ENCODE data around the gene PKD1. TPM values are rescaled to one million over a fixed set of nuclear protein-coding genes. Genes with fewer than 3 reads are reported as not detected.

The PKD1 gene
- total and polyA plus RNA-seq, 5 donors: 95.9 to 111 (median 98.4) TPM

DNA sequence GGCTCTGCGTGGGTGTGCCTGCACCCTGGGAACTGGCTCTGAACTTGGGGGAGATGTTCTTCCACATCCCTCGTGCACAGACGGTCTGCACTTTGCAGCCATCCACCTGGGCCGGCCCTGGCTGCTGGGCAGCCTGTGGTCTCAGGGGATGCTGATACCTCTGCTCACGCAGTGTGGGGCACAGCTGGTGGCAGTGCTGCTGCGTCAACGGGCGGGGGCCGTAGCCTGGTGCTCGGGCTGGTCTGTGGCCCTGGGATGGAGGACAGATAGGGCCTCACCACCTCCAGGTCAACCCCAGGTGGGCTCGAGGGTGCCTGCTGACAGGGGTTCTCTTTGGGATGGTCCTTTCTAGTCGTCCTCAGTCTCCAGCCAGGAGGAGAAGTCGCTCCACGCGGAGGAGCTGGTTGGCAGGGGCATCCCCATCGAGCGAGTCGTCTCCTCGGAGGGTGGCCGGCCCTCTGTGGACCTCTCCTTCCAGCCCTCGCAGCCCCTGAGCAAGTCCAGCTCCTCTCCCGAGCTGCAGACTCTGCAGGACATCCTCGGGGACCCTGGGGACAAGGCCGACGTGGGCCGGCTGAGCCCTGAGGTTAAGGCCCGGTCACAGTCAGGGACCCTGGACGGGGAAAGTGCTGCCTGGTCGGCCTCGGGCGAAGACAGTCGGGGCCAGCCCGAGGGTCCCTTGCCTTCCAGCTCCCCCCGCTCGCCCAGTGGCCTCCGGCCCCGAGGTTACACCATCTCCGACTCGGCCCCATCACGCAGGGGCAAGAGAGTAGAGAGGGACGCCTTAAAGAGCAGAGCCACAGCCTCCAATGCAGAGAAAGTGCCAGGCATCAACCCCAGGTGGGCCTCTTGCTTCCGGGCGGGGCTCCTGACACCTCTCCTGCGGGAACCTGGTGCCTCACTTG, 51.6 kb downstream of the PKD1 start:
- ATAC-seq (no peak), DNase-seq (no peak)
- no peaks in the 10 kb centered on the region for H3K9me3 ChIP-seq (ENCODE audit: control insufficient read depth, low read length)
- no peaks in the 10 kb centered on the region for H3K4me1 ChIP-seq (ENCODE audit: control insufficient read depth, insufficient read depth, low read length)
- H3K27me3 ChIP-seq (ENCODE audit: control insufficient read depth, insufficient read depth): no peaks in the 10 kb centered on the region
- intact Hi-C loops (cut with DNase I): no loop called here
- 89% methylated on average over 44 of the region's 44 CpGs for WGBS
- H3K27ac ChIP-seq (ENCODE audit: low read length): no peak overlapping the region
- no peak overlapping the region for H3K4me3 ChIP-seq (ENCODE audit: low read length)

DNA sequence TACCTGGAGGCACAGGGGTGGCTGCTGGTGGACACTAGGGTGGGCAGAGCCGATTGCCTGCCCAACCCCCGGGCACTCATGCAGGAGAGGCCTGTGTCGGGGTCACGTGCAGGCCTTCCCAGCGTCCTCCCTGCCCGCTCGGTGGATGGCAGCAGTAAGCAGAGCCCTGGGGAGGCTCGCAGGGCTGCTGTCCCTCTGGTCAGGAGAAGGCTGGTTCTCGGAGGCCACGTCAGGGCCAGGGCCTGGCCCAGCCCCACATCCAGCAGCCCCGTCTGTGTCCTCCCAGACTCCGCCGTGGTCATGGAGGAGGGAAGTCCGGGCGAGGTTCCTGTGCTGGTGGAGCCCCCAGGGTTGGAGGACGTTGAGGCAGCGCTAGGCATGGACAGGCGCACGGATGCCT, 52.3 kb downstream of the PKD1 start:
- no peaks in the 10 kb centered on the region for H3K4me1 ChIP-seq (ENCODE audit: control insufficient read depth, insufficient read depth, low read length)
- no peaks in the 10 kb centered on the region for H3K9me3 ChIP-seq (ENCODE audit: control insufficient read depth, low read length)
- no peak overlapping the region for H3K4me3 ChIP-seq (ENCODE audit: low read length)
- H3K27ac ChIP-seq (ENCODE audit: low read length): no peak overlapping the region
- no peaks in the 10 kb centered on the region for H3K27me3 ChIP-seq (ENCODE audit: control insufficient read depth, insufficient read depth)
- intact Hi-C loops (cut with DNase I): no loop called here
- 72% methylated on average over 19 of the region's 19 CpGs for WGBS
- ATAC-seq (no peak), DNase-seq (no peak)

DNA sequence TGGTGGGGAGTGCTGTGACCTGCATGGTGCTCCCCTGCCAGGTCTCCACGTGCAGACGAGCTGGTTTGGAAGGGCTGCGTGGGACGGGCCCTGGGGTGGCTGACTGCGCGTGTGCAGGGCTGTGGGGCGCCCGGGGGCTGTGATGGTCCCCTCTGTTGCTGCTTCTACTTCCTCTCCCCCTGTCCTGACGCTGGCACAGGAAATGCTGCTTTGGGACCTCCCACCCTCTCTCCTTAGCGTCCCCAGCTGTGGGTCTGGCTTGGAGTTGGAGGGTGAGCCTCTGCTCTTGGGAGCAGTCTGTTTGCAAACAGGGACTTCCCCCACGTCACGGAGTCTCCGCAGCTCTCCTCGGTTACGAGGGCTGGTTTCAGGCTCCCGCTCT, 52.7 kb downstream of the PKD1 start:
- Histone ChIP-seq H3K4me1 (ENCODE audit: control insufficient read depth, insufficient read depth, low read length) (no peaks in the 10 kb centered on the region), H3K27ac (ENCODE audit: low read length) (no peak overlapping the region), H3K9me3 (ENCODE audit: control insufficient read depth, low read length) (no peaks in the 10 kb centered on the region), H3K27me3 (ENCODE audit: control insufficient read depth, insufficient read depth) (no peaks in the 10 kb centered on the region), H3K4me3 (ENCODE audit: low read length) (no peak overlapping the region)
- ATAC-seq (no peak), DNase-seq (no peak)
- intact Hi-C loops (cut with DNase I): no loop called here
- WGBS: 62% methylated on average over 16 of the region's 16 CpGs

DNA sequence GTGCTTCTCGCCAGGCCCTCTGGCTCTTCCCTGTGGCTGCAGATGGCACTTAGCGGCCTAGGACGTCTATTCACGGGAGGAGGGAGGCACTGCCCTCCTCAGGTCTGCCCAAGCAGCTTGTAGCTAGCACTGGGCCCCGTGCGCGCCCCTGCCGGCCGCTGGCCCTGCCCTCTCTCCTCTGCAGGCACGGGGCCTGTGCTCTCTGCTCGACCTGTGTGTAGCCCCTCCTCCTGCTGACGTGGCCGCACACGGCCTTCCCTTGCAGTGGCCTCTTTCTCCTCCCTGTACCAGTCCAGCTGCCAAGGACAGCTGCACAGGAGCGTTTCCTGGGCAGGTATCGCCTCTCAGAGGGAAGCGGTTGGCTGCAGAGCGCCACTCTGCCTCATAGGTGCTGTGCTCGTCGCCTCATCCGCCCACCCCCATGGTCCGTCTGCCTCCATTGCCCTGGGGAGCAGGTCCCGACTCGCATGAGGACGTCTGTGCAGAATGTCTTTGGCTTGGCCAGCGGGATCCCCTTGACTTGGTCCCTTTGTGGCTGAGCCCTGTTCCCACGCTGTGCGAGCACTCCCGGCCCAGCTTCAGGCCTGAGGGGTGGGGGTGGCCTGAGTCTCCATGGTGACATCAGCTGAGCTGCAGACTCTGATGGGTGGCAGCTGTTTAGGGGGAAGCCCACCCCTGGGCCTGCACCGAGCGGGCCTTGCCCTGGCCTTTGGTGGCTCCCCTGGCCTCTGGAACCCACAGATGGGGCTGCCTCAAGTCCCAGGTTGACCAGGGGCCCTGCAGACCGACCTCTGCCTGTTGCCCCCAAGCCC, 53.3 kb downstream of the PKD1 start:
- ATAC-seq (peak; percentile 28 to 43), DNase-seq (peak; percentile 56 to 87 (median 86))
- H3K9me3 ChIP-seq (ENCODE audit: control insufficient read depth, low read length): no peaks in the 10 kb centered on the region
- WGBS: 61% methylated on average over 32 of the region's 32 CpGs
- no peak overlapping the region for H3K27ac ChIP-seq (ENCODE audit: low read length)
- H3K4me1 ChIP-seq (ENCODE audit: control insufficient read depth, insufficient read depth, low read length): no peaks in the 10 kb centered on the region
- H3K4me3 ChIP-seq (ENCODE audit: low read length): no peak overlapping the region
- intact Hi-C loops (cut with DNase I): no loop called here
- H3K27me3 ChIP-seq (ENCODE audit: control insufficient read depth, insufficient read depth): no peaks in the 10 kb centered on the region

DNA sequence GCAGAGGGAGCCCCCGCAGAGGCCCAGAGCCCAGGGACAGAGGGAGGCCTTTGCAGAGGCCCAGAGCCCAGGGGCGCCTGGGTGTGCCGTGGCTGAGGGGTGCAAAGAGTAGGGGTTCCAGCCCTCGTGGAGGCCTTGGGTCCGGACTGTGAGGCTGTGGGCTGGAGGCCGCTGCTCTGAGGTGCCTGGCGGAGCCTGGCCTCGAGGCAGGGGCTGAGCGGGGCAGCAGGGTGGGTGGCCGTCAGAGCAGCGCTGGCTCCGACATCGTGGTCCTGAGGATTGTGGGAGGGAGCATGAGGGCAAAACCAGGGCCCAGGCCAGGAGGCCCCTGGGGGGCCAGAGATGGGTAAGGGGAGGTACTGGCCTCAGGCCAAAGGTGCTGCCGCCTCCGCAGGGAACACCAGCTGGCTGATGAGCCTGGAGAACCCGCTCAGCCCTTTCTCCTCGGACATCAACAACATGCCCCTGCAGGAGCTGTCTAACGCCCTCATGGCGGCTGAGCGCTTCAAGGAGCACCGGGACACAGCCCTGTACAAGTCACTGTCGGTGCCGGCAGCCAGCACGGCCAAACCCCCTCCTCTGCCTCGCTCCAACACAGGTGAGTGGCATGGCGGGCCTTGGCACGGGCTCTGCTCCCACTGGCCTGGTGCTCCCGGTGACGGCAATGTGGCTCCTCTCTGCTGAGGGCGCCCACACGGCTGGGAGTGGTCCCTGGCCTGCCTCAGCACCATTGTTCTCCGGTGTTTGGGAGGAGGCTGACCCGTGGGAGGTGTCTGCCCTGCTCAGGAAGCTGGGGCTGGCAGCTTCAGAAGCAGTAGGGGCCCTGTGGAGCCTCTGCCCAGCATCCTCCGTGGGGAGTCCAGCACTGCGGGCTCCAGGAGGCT, 54.3 kb downstream of the PKD1 start:
- Histone ChIP-seq H3K27me3 (ENCODE audit: control insufficient read depth, insufficient read depth) (no peaks in the 10 kb centered on the region), H3K4me1 (ENCODE audit: control insufficient read depth, insufficient read depth, low read length) (no peaks in the 10 kb centered on the region), H3K9me3 (ENCODE audit: control insufficient read depth, low read length) (no peaks in the 10 kb centered on the region), H3K4me3 (ENCODE audit: low read length) (no peak overlapping the region), H3K27ac (ENCODE audit: low read length) (no peak overlapping the region)
- DNase-seq: no peak
- 75% methylated on average over 35 of the region's 35 CpGs for WGBS
- intact Hi-C loops (cut with DNase I): no loop called here
- peak; percentile 10 to 56 for ATAC-seq

DNA sequence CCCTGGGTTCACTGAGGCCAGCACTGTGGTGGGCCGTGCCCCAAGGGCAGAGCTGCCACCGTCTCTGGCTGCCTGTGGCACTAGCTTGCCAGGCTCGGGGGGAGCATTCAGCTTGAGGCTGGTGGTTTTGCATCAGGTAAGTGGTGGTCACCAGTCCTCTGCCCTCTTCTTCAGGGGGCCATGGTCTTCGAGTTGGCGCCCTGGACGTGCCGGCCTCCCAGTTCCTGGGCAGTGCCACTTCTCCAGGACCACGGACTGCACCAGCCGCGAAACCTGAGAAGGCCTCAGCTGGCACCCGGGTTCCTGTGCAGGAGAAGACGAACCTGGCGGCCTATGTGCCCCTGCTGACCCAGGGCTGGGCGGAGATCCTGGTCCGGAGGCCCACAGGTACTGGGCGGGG, 55.7 kb downstream of the PKD1 start:
- no peak overlapping the region for H3K4me3 ChIP-seq (ENCODE audit: low read length)
- intact Hi-C loops (cut with DNase I): no loop called here
- H3K27me3 ChIP-seq (ENCODE audit: control insufficient read depth, insufficient read depth): no peaks in the 10 kb centered on the region
- ATAC-seq (no peak), DNase-seq (no peak)
- no peaks in the 10 kb centered on the region for H3K9me3 ChIP-seq (ENCODE audit: control insufficient read depth, low read length)
- no peak overlapping the region for H3K27ac ChIP-seq (ENCODE audit: low read length)
- H3K4me1 ChIP-seq (ENCODE audit: control insufficient read depth, insufficient read depth, low read length): no peaks in the 10 kb centered on the region
- WGBS: 94% methylated on average over 16 of the region's 16 CpGs

DNA sequence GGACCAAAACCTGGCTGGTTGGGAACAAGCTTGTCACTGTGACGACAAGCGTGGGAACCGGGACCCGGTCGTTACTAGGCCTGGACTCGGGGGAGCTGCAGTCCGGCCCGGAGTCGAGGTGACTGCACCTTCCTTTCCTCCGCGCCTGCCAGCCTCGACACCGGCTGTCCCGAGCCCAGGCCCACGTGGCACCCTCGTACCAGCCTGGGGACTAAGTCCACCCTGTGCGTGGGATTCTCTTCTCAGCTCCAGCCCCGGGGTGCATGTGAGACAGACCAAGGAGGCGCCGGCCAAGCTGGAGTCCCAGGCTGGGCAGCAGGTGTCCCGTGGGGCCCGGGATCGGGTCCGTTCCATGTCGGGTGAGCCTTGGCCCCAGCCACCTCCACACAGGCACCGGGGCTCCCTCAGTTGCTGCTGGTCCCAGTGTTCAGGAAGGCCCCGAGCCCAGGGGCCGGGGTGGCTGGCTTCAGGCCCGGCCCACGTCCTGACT, 56.3 kb downstream of the PKD1 start:
- no peak for DNase-seq
- H3K27me3 ChIP-seq (ENCODE audit: control insufficient read depth, insufficient read depth): no peaks in the 10 kb centered on the region
- 93% methylated on average over 30 of the region's 30 CpGs for WGBS

DNA sequence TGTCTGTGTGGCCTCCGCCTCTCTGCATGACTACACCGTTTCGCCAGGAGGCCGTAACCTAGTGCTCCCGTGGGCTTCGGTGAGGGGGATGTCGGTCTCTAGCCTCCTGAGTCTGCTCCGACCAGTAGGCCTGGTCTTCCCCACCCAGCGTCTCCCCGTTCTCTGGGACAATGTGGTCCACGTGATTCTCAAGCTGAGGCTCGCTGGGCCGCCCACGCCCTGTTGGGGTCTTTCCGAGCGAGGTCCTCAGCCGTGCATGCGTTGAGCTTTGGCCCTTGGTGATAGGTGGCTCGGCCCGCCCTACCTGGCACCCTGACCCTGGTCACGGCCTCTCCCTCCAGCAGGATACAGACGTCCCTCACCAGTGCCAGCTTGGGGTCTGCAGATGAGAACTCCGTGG, 57.0 kb downstream of the PKD1 start:
- WGBS: 94% methylated on average over 23 of the region's 23 CpGs
- H3K27me3 ChIP-seq (ENCODE audit: control insufficient read depth, insufficient read depth): no peaks in the 10 kb centered on the region
- intact Hi-C loops (cut with DNase I): no loop called here
- no peaks in the 10 kb centered on the region for H3K4me1 ChIP-seq (ENCODE audit: control insufficient read depth, insufficient read depth, low read length)
- H3K9me3 ChIP-seq (ENCODE audit: control insufficient read depth, low read length): no peaks in the 10 kb centered on the region
- H3K27ac ChIP-seq (ENCODE audit: low read length): no peak overlapping the region
- DNase-seq (no peak), ATAC-seq (no peak)
- no peak overlapping the region for H3K4me3 ChIP-seq (ENCODE audit: low read length)

More for the DNA sequence above, 56.3 kb downstream of the PKD1 start:
- no peak for ATAC-seq
- intact Hi-C loops (cut with DNase I): no loop called here
- Histone ChIP-seq H3K27ac (ENCODE audit: low read length) (no peak overlapping the region), H3K9me3 (ENCODE audit: control insufficient read depth, low read length) (no peaks in the 10 kb centered on the region), H3K4me1 (ENCODE audit: control insufficient read depth, insufficient read depth, low read length) (no peaks in the 10 kb centered on the region), H3K4me3 (ENCODE audit: low read length) (no peak overlapping the region)

DNA sequence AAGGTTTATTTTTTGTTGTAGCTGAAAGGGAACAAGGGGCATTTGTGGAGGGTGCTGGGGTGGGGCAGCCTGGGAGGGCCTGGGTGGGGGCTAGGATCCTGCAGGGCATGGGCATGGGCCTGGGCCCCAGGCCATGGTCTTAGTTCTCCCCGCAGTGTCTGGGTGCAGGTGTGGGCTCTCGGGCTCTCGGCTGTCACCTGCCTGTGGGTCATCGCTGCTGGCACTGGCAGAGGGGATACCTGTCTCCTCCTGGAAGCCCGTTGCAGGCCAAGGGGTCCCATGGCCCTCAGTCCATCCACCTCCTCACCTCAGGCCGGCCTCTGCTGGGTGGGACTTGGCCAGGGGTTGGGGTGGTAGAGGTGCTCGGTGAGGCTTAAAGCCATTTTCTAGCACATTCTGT, 57.6 kb downstream of the PKD1 start:
- Histone ChIP-seq H3K4me1 (ENCODE audit: control insufficient read depth, insufficient read depth, low read length) (no peaks in the 10 kb centered on the region), H3K27me3 (ENCODE audit: control insufficient read depth, insufficient read depth) (no peaks in the 10 kb centered on the region), H3K4me3 (ENCODE audit: low read length) (no peak overlapping the region), H3K9me3 (ENCODE audit: control insufficient read depth, low read length) (no peaks in the 10 kb centered on the region), H3K27ac (ENCODE audit: low read length) (no peak overlapping the region)
- 97% methylated on average over 7 of the region's 7 CpGs for WGBS
- intact Hi-C loops (cut with DNase I): no loop called here
- DNase-seq (no peak), ATAC-seq (no peak)

DNA sequence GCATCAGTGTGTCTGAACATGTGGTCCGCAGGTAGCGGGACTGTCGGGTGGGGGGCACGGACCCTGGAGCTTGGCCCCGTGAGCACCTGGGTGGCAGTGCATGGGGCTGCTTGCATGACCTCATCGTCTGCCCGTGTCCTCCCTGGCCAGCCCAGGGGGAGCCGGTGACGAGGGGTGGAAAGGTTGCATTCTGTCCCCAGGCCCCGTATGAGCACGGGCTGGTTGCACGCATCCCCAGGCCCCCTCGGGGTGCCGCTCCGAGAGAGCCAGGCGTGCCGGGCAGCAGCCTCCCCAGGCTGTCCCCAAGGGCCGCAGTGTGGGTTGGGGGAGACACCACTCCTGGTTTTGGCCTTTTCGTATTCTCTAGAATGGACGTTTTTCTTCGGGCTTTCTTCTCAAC, 58.0 kb downstream of the PKD1 start:
- H3K9me3 ChIP-seq (ENCODE audit: control insufficient read depth, low read length): no peaks in the 10 kb centered on the region
- 92% methylated on average over 21 of the region's 21 CpGs for WGBS
- no peak for DNase-seq
- no peak for ATAC-seq
- intact Hi-C loops (cut with DNase I): no loop called here
- H3K27ac ChIP-seq (ENCODE audit: low read length): no peak overlapping the region
- no peaks in the 10 kb centered on the region for H3K4me1 ChIP-seq (ENCODE audit: control insufficient read depth, insufficient read depth, low read length)
- H3K4me3 ChIP-seq (ENCODE audit: low read length): no peak overlapping the region
- no peaks in the 10 kb centered on the region for H3K27me3 ChIP-seq (ENCODE audit: control insufficient read depth, insufficient read depth)

Measured in right cardiac atrium (tissue), 5 donors.